Prostate gland (tissue), 2 donors: ENCODE results near the gene SCYL1. TPM values are rescaled to one million over a fixed set of nuclear protein-coding genes. Genes with fewer than 3 reads are reported as not detected.

Source experiments
- DNase-seq: peaks from one replicate; pipeline ENCODE4 v3.0.0-alpha.2; 2019; ENCODE audit warnings: low spot score
- H3K27ac ChIP-seq, 2 donors: fragments of 200-600 bp; sonication (generic); 2 replicates each; pipeline ENCODE4 v1.5.1; 2017 to 2019
- H3K27me3 ChIP-seq: fragments of 200-600 bp; sonication (generic); replicated peaks from 2 replicates; pipeline ENCODE4 v1.5.1; 2019; ENCODE audit not compliant: insufficient read depth
- H3K36me3 ChIP-seq, 2 donors: fragments of 200-600 bp; sonication (generic); 1 replicate in 1 of 2; 2 replicates in 1 of 2; pipeline versions ENCODE4 v1.5.1 to v1.8.1; 2017 to 2019
- H3K4me1 ChIP-seq: fragments of 200-600 bp; sonication (generic); replicated peaks from 2 replicates; pipeline ENCODE4 v1.5.1; 2019
- H3K4me3 ChIP-seq, 2 donors: fragments of 200-600 bp; sonication (generic); 2 replicates each; pipeline ENCODE4 v1.5.1; 2017 to 2019
- H3K9me3 ChIP-seq: fragments of 200-600 bp; sonication (generic); 2 replicates; pipeline ENCODE4 v1.5.1; 2017
- POLR2A ChIP-seq: fragments of 450-650 bp; IDR thresholded peaks from one replicate; pipeline ENCODE4 v1.6.1; 2016; ENCODE audit warnings: antibody characterized with exemption, mild to moderate bottlenecking
- POLR2AphosphoS5 ChIP-seq: sonication (generic); formaldehyde crosslinking; IDR thresholded peaks from one replicate; pipeline ENCODE4 v1.6.1; 2017; ENCODE audit warnings: antibody characterized with exemption
- WGBS: methylation state at CpG from one replicate; pipeline ENCODE4 v1.1.5; 2018; 5-methylcytosine and 5-hydroxymethylcytosine counted together
- intact Hi-C: fragments of 100-400 bp; cut with DNase I; formaldehyde crosslinking; loops from one replicate; pipeline ENCODE4 v1.14.2; 2022
- total RNA-seq, 2 donors: library from RNA; depleted of rRNA; stranded (reverse); fragments of >200 nt; gene quantifications; one replicate each; pipeline ENCODE4 v1.1.0, GENCODE V29; 2016
- TF ChIP-seq, protein P1 (sequence below), 4 experiments: fragments of 200-600 bp in 2 of 4; fragments of 450-650 bp in 2 of 4; sonication (generic) in 2 of 4; IDR thresholded peaks; 1 replicate in 3 of 4; 2 replicates in 1 of 4; pipeline ENCODE4 v1.5.1; 2016 to 2019; ENCODE audit warnings: antibody characterized with exemption in 4 of 4, mild to moderate bottlenecking in 2 of 4, moderate library complexity in 2 of 4

The SCYL1 gene
- total RNA-seq, 2 donors from 2014 or later, result 125 to 177 TPM

DNA sequence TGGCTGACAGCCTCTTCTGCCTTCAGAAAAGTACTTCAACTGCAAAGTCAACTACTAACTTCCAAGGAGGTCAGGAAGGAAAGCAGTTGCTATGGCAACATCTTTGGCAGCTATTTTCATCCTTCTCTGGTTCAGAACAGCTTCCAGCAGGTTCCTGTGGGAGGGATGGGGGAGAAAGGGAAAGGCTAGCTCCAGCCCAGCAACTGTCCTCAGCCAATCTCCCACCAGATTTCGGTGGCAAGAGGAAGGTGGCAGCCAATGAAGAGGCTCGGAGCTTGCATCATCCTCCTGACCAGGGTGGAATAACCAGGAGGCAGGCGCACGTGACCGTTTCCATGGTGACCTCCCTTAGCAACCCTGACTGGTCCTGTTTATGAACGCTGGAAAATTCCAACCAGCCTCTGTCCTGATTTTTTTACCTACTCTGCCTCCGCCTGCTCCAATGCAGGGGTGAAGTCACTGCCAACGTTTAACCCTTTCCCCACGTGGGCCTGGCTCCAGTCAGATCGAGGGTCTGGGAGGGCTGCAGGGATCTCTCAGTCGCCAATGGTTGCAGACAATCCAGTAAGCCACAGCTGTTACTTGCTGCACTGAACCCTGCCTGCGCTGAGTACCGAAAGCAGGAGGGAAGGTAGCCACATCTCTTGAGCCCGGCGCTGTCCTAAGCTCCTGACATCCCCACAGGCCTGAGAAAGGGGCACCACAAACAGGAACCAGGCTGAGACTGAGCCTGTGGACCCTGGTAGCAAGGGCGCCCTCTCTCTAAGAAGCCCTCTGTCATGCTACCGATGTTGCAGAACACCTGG lies 37.2 kb upstream of the SCYL1 start:
- no peaks in the 10 kb centered on the region for H3K36me3 ChIP-seq
- peak; percentile 99 for DNase-seq
- H3K27me3 ChIP-seq, result no peaks in the 10 kb centered on the region
- intact Hi-C loops, result no loop called here
- 5% methylated on average over 16 of the region's 17 CpGs for WGBS
- H3K9me3 ChIP-seq, result no peaks in the 10 kb centered on the region
- peak overlapping the region; percentile 98 to 100 for H3K27ac ChIP-seq
- H3K4me1 ChIP-seq, result peaks cover 36% of the 10 kb centered on the region
- no peak overlapping the region for H3K4me3 ChIP-seq
- TF ChIP-seq POLR2AphosphoS5, result peak; percentile 98
- TF ChIP-seq POLR2A, result no peak

GRCh38 chr11:65488273-65489034 lies 36.4 kb upstream of the SCYL1 start:
- DNase-seq, result peak; percentile 6
- intact Hi-C loops, result no loop called here
- TF ChIP-seq POLR2AphosphoS5 (peak; percentile 43), POLR2A (no peak)
- TF ChIP-seq, protein P1, sequence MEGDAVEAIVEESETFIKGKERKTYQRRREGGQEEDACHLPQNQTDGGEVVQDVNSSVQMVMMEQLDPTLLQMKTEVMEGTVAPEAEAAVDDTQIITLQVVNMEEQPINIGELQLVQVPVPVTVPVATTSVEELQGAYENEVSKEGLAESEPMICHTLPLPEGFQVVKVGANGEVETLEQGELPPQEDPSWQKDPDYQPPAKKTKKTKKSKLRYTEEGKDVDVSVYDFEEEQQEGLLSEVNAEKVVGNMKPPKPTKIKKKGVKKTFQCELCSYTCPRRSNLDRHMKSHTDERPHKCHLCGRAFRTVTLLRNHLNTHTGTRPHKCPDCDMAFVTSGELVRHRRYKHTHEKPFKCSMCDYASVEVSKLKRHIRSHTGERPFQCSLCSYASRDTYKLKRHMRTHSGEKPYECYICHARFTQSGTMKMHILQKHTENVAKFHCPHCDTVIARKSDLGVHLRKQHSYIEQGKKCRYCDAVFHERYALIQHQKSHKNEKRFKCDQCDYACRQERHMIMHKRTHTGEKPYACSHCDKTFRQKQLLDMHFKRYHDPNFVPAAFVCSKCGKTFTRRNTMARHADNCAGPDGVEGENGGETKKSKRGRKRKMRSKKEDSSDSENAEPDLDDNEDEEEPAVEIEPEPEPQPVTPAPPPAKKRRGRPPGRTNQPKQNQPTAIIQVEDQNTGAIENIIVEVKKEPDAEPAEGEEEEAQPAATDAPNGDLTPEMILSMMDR (IDR thresholded peaks at IDR 0.05), result no peak
- Histone ChIP-seq H3K4me3 (no peak overlapping the region), H3K27ac (peak overlapping the region; percentile 98 to 100), H3K4me1 (peaks cover 43% of the 10 kb centered on the region), H3K36me3 (no peaks in the 10 kb centered on the region), H3K27me3 (no peaks in the 10 kb centered on the region), H3K9me3 (no peaks in the 10 kb centered on the region)
- 23% methylated on average over 10 of the region's 10 CpGs for WGBS

GRCh38 chr11:65489035-65489705 lies 35.7 kb upstream of the SCYL1 start:
- H3K9me3 ChIP-seq, result no peaks in the 10 kb centered on the region
- peaks cover 50% of the 10 kb centered on the region for H3K4me1 ChIP-seq
- intact Hi-C loops, result no loop called here
- no peak overlapping the region for H3K4me3 ChIP-seq
- no peak for DNase-seq
- 47% methylated on average over 10 of the region's 10 CpGs for WGBS
- no peaks in the 10 kb centered on the region for H3K36me3 ChIP-seq
- peak overlapping the region; percentile 98 to 100 for H3K27ac ChIP-seq
- no peak for TF ChIP-seq POLR2AphosphoS5
- TF ChIP-seq POLR2A, result no peak
- TF ChIP-seq, protein P1 (IDR thresholded peaks at IDR 0.05), result no peak
- no peaks in the 10 kb centered on the region for H3K27me3 ChIP-seq

DNA sequence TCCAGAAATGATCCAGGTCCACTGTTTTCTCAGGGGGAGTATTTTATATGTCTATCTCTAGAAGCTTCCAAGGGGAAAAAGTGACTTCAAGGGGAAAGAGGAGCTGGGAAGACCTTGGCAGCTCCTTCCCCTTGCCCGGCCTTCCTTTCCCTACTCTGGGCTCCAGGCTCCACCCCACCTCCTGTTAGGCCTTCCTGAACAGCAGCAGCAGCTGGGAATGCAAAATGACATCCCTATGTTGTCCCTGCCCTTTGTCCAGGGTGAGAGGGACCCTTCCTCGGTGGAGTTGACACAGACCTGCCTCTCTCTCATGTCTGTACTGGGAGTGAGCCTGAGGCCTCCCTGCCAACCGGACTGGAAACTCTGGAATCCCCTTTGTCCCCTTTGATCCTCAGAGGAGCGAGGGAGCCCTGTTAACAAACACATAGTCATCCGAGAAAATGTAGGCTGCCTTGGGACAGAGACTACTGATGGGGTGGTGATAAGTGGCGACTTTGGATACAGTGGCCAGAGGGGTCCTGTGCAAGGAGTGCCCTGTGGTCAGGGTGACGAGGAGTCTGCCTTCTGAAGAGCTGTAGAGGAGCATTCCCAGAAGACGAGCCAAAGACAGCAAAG lies 35.1 kb upstream of the SCYL1 start:
- Histone ChIP-seq H3K27ac (peak overlapping the region; percentile 98 to 100), H3K9me3 (no peaks in the 10 kb centered on the region), H3K27me3 (no peaks in the 10 kb centered on the region), H3K36me3 (no peaks in the 10 kb centered on the region), H3K4me3 (no peak overlapping the region), H3K4me1 (peaks cover 54% of the 10 kb centered on the region)
- intact Hi-C loops, result no loop called here
- TF ChIP-seq POLR2A (no peak), POLR2AphosphoS5 (no peak)
- TF ChIP-seq, protein P1 (IDR thresholded peaks at IDR 0.05), result no peak
- 25% methylated on average over 8 of the region's 8 CpGs for WGBS
- no peak for DNase-seq

DNA sequence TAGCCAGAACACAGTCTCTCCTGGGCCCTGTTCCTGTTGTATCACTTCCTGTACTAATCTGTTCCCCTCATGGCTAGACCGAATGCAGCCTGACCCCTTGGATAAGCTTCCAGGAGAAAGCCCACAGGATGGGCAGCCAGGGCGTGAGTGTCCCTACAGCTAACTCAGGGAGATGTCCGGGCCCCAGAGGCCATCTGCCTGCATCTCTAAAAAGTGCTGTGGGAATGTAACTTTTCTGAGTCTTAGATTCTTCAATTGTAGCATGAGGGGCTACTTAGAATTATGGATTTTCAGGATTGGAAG lies 33.8 kb upstream of the SCYL1 start:
- H3K36me3 ChIP-seq, result no peaks in the 10 kb centered on the region
- TF ChIP-seq, protein P1 (IDR thresholded peaks at IDR 0.05), result no peak
- no peak for TF ChIP-seq POLR2A
- no peak for TF ChIP-seq POLR2AphosphoS5
- DNase-seq, result no peak
- WGBS, result 68% methylated on average over 3 of the region's 3 CpGs
- no peaks in the 10 kb centered on the region for H3K9me3 ChIP-seq
- H3K4me3 ChIP-seq, result no peak overlapping the region
- H3K4me1 ChIP-seq, result peaks cover 60% of the 10 kb centered on the region
- H3K27ac ChIP-seq, result peak overlapping the region; percentile 98 to 100
- intact Hi-C loops, result no loop called here
- no peaks in the 10 kb centered on the region for H3K27me3 ChIP-seq
